ENCODE measurements around the gene CFAP54.

Gene CFAP54

DNA sequence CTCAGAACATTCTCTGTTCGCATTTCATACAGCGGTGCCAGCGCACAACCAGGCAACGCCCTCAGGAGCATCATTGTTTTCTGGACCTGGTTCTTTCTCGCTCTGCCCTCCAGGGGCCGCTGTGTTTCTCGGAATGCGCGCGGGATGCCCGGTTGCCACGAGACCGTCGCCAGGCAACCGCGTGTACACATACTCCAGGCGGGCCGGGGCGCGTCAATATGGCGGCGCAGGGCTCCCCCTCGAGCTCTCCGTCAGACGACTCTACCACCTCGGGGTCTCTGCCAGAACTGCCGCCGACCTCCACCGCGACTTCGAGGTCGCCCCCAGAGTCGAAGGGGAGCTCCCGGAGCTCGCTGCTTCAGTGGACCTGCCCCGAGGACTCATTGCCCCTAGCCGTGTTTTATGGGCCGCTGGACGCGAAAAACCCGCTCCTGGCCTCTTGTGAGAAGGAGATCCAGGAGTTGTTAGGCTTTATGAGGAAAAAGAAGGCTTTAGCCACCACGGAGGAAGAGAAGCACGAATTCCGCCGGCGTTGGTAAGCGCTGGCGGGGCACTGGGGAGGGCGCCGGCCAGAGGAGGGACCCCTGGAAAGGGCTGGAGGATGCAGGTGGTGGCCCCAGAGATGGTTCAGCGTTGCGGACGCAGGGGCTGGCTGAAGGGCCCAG lies at the start of gene CFAP54:
Gene CFAP54 (plus strand): TSS at position 186 of the 665 bp plus-strand sequence. CDS start 33 bp downstream, at position 219.
- DNase-seq (ENCODE audit: low read depth) = peak; percentile 89
- H3K4me3 ChIP-seq (ENCODE audit: low read depth, low read length) = peak within 1 kb of the TSS; percentile 44
- TF ChIP-seq POLR2A (IDR thresholded peaks at IDR 0.05; ENCODE audit: extremely low read depth, insufficient read length) = no peak
- TF ChIP-seq, protein P1, sequence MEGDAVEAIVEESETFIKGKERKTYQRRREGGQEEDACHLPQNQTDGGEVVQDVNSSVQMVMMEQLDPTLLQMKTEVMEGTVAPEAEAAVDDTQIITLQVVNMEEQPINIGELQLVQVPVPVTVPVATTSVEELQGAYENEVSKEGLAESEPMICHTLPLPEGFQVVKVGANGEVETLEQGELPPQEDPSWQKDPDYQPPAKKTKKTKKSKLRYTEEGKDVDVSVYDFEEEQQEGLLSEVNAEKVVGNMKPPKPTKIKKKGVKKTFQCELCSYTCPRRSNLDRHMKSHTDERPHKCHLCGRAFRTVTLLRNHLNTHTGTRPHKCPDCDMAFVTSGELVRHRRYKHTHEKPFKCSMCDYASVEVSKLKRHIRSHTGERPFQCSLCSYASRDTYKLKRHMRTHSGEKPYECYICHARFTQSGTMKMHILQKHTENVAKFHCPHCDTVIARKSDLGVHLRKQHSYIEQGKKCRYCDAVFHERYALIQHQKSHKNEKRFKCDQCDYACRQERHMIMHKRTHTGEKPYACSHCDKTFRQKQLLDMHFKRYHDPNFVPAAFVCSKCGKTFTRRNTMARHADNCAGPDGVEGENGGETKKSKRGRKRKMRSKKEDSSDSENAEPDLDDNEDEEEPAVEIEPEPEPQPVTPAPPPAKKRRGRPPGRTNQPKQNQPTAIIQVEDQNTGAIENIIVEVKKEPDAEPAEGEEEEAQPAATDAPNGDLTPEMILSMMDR (IDR thresholded peaks at IDR 0.05; ENCODE audit: low read depth, low read length) = peak; percentile 88
- TF ChIP-seq MYC (IDR thresholded peaks at IDR 0.05; ENCODE audit: low read depth, low read length) = peak; percentile 73
- TF ChIP-seq MAX (IDR thresholded peaks at IDR 0.05; ENCODE audit: low read depth, low read length) = peak; percentile 75

DNA sequence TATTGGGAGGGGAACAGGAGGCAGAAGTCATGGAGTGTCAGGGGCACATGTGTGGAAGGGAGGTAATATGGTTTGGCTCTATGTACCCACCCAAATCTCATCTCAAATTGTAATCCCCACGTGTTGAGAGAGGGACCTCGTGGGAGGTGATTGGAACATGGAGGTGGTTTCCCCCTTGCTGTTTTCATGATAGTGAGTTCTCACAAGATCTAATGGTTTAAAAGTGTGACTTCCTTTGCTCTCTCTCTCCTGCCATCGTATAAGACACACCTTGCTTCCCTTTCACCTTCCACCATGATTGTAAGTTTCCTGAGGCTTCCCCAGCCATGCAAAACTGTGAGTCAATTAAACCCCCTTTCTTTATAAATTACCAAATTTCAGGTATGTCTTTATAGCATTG lies 47.6 kb upstream of the CFAP54 start:
- no peak for DNase-seq (ENCODE audit: low read depth)
- no peak overlapping the region for H3K4me3 ChIP-seq (ENCODE audit: low read depth, low read length)
- TF ChIP-seq MAX (IDR thresholded peaks at IDR 0.05; ENCODE audit: low read depth, low read length) (no peak), POLR2A (IDR thresholded peaks at IDR 0.05; ENCODE audit: extremely low read depth, insufficient read length) (no peak), MYC (IDR thresholded peaks at IDR 0.05; ENCODE audit: low read depth, low read length) (no peak)
- TF ChIP-seq, protein P1 (IDR thresholded peaks at IDR 0.05; ENCODE audit: low read depth, low read length) = no peak

- no peak overlapping the region for H3K4me3 ChIP-seq (ENCODE audit: low read depth, low read length)
- TF ChIP-seq MAX (IDR thresholded peaks at IDR 0.05; ENCODE audit: low read depth, low read length) = no peak
- TF ChIP-seq, protein P1 (IDR thresholded peaks at IDR 0.05; ENCODE audit: low read depth, low read length) = no peak
- no peak for TF ChIP-seq MYC (IDR thresholded peaks at IDR 0.05; ENCODE audit: low read depth, low read length)
- TF ChIP-seq POLR2A (IDR thresholded peaks at IDR 0.05; ENCODE audit: extremely low read depth, insufficient read length) = no peak
- DNase-seq (ENCODE audit: low read depth) = no peak
Observed at GRCh38 chr12:96442906-96443305, 46.5 kb upstream of the CFAP54 start.

DNA sequence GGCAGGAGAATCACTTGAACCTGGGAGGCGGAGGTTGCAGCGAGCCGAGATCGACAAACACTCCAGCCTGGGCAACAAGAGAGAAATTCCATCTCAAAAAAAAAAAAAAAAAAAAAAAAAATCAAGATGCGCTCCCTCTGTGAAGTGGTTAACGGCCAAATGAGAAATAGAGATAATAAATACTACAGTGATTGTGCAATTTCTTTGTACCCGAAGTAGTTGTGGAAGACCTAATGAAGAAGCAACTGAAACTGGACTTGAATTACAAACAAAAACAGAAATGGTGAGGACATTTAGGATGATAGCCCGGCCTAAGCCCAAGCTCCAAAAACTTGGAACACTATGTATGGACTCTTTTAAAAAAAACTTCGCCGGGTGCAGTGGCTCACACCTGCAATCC lies 45.0 kb upstream of the CFAP54 start:
- no peak overlapping the region for H3K4me3 ChIP-seq (ENCODE audit: low read depth, low read length)
- DNase-seq (ENCODE audit: low read depth) = no peak
- TF ChIP-seq MAX (IDR thresholded peaks at IDR 0.05; ENCODE audit: low read depth, low read length) = no peak

DNA sequence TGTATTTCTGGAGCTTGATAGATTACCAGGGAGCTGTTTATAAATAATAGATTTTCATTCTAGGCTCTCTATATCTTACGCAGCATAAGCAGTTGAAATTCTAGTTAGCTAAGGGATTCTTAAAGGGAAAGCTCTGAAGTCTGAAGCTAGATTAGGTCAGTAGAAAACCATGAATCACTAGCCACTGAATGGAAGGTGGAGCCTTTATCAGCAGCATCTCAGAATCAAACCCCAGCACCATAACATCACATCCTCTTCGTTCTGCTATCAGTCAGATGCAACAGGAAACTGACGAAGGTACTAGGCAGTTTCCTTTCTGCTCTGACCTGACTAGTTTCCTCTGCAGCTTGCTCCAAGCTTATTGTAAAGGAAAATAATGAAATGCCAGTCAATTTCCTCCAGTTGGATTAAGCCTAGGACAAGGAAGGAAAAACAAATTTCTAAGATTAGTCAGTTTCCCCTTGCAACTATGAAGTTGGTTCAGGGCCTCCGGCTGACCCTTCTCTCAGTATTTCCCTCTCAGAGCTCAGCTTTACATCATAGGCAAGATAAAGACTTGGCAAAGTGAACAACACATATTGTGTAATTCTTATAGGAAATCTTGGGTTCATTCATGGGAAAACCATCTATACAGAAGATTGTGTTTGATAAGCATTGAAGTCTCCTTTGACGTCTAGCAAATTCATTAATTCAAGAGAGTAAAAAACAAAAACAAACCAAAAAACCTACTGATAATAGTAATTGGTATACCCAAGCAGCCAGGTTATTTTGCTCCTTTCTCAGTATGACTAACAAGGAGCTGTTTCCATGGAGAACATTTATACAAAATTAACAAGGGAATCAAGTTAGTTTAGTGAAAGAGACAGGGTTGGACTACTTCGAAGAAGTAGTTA lies 43.4 kb upstream of the CFAP54 start:
- H3K4me3 ChIP-seq (ENCODE audit: low read depth, low read length) = no peak overlapping the region
- peak; percentile 73 for DNase-seq (ENCODE audit: low read depth)
- TF ChIP-seq MYC (IDR thresholded peaks at IDR 0.05; ENCODE audit: low read depth, low read length) (no peak), POLR2A (IDR thresholded peaks at IDR 0.05; ENCODE audit: extremely low read depth, insufficient read length) (no peak), MAX (IDR thresholded peaks at IDR 0.05; ENCODE audit: low read depth, low read length) (no peak)
- TF ChIP-seq, protein P1 (IDR thresholded peaks at IDR 0.05; ENCODE audit: low read depth, low read length) = no peak

GRCh38 chr12:96447256-96447655 lies 42.1 kb upstream of the CFAP54 start:
- TF ChIP-seq, protein P1 (IDR thresholded peaks at IDR 0.05; ENCODE audit: low read depth, low read length) = no peak
- TF ChIP-seq POLR2A (IDR thresholded peaks at IDR 0.05; ENCODE audit: extremely low read depth, insufficient read length) (no peak), MAX (IDR thresholded peaks at IDR 0.05; ENCODE audit: low read depth, low read length) (no peak), MYC (IDR thresholded peaks at IDR 0.05; ENCODE audit: low read depth, low read length) (no peak)
- DNase-seq (ENCODE audit: low read depth) = no peak
- H3K4me3 ChIP-seq (ENCODE audit: low read depth, low read length) = no peak overlapping the region
